Suprapubic skin (tissue), 4 donors: ENCODE measurements around the gene SMAD1.

Experiments
- POLR2A ChIP-seq, 2 donors: fragments of 450-650 bp; IDR thresholded peaks; one replicate each; pipeline ENCODE4 v1.6.1; 2017; ENCODE audit warnings: antibody characterized with exemption in 2 of 2, mild to moderate bottlenecking in 2 of 2, moderate library complexity in 2 of 2
- POLR2AphosphoS5 ChIP-seq, 3 donors: sonication (generic); formaldehyde crosslinking; IDR thresholded peaks; one replicate each; pipeline ENCODE4 v1.6.1; 2017; ENCODE audit warnings: antibody characterized with exemption in 3 of 3

GRCh38 chr4:145567516-145567915, 85.9 kb downstream of the SMAD1 start:
- no peak for TF ChIP-seq POLR2AphosphoS5 (IDR thresholded peaks at IDR 0.05)
- no peak for TF ChIP-seq POLR2A (IDR thresholded peaks at IDR 0.05)
